AG09309 (cell line): ENCODE data around the gene WNK4.

ENCODE experiments used
- DNase-seq: peaks from one replicate; pipeline ENCODE4 v3.0.0-alpha.2; 2010; ENCODE audit warnings: low read depth
- H3K4me3 ChIP-seq: 2 replicates; pipeline ENCODE4 v1.5.1; 2011; ENCODE audit warnings: mild to moderate bottlenecking, low read depth, low read length, moderate library complexity; ENCODE audit not compliant: control insufficient read depth
- TF ChIP-seq, protein P1 (sequence below): IDR thresholded peaks from 2 replicates; pipeline ENCODE4 v1.5.1; 2011; ENCODE audit warnings: mild to moderate bottlenecking, low read depth, low read length, inconsistent platforms; ENCODE audit not compliant: insufficient read depth, control insufficient read depth; ENCODE audit errors: missing control alignments

Gene WNK4

GRCh38 chr17:42748202-42748907, 32.1 kb upstream of the WNK4 start:
- DNase-seq: no peak
- no peak overlapping the region for H3K4me3 ChIP-seq
- TF ChIP-seq, protein P1, sequence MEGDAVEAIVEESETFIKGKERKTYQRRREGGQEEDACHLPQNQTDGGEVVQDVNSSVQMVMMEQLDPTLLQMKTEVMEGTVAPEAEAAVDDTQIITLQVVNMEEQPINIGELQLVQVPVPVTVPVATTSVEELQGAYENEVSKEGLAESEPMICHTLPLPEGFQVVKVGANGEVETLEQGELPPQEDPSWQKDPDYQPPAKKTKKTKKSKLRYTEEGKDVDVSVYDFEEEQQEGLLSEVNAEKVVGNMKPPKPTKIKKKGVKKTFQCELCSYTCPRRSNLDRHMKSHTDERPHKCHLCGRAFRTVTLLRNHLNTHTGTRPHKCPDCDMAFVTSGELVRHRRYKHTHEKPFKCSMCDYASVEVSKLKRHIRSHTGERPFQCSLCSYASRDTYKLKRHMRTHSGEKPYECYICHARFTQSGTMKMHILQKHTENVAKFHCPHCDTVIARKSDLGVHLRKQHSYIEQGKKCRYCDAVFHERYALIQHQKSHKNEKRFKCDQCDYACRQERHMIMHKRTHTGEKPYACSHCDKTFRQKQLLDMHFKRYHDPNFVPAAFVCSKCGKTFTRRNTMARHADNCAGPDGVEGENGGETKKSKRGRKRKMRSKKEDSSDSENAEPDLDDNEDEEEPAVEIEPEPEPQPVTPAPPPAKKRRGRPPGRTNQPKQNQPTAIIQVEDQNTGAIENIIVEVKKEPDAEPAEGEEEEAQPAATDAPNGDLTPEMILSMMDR: no peak

- TF ChIP-seq, protein P1: no peak
- no peak for DNase-seq
- H3K4me3 ChIP-seq: no peak overlapping the region
These were observed 31.3 kb upstream of the WNK4 start for GRCh38 chr17:42748908-42749798.

GRCh38 chr17:42750739-42751344, 29.6 kb upstream of the WNK4 start:
- TF ChIP-seq, protein P1: no peak
- H3K4me3 ChIP-seq: no peak overlapping the region
- no peak for DNase-seq

GRCh38 chr17:42751628-42752027, 28.8 kb upstream of the WNK4 start:
- H3K4me3 ChIP-seq: no peak overlapping the region
- DNase-seq: no peak
- TF ChIP-seq, protein P1: no peak

GRCh38 chr17:42754782-42755181, 25.6 kb upstream of the WNK4 start:
- H3K4me3 ChIP-seq: no peak overlapping the region
- TF ChIP-seq, protein P1: no peak
- no peak for DNase-seq

GRCh38 chr17:42759982-42760651, 20.3 kb upstream of the WNK4 start:
- no peak overlapping the region for H3K4me3 ChIP-seq
- DNase-seq: no peak
- TF ChIP-seq, protein P1: no peak
